Colonic mucosa (tissue), 4 donors: ENCODE data around the gene SSTR5. TPM values are rescaled to one million over a fixed set of nuclear protein-coding genes. Genes with fewer than 3 reads are reported as not detected.

Experiments used
- DNase-seq: peaks from one replicate; pipeline ENCODE4 v3.0.0-alpha.2; 2020
- H3K27ac ChIP-seq: fragments of 200-600 bp; one replicate; pipeline ENCODE4 v1.8.0; 2021
- H3K27me3 ChIP-seq: fragments of 200-600 bp; one replicate; pipeline ENCODE4 v1.8.0; 2021
- H3K36me3 ChIP-seq: fragments of 200-600 bp; one replicate; pipeline ENCODE4 v1.8.0; 2021
- H3K4me1 ChIP-seq: fragments of 200-600 bp; one replicate; pipeline ENCODE4 v1.8.0; 2021; ENCODE audit warnings: mild to moderate bottlenecking
- H3K4me3 ChIP-seq: fragments of 200-600 bp; one replicate; pipeline ENCODE4 v1.8.0; 2021
- H3K9ac ChIP-seq, 2 donors: one replicate each; pipeline ENCODE4 v1.7.0; 2013; ENCODE audit warnings: control low read depth in 2 of 2, low read depth in 2 of 2, low read length in 2 of 2
- H3K9me3 ChIP-seq: fragments of 200-600 bp; one replicate; pipeline ENCODE4 v1.8.0; 2021
- CTCF ChIP-seq: fragments of 200-600 bp; IDR thresholded peaks from one replicate; pipeline ENCODE4 v1.8.0; 2022; ENCODE audit warnings: antibody characterized with exemption, mild to moderate bottlenecking
- intact Hi-C: fragments of 100-400 bp; cut with DNase I; formaldehyde crosslinking; loops from one replicate; pipeline ENCODE4 v1.14.1; 2022
- total RNA-seq, 2 donors: library from RNA; stranded (reverse); fragmentation: NEBNext Ultra II Directional in 1 of 2; extraction: Animal tissue kit (Norgen Biotek cat#: 25700) in 1 of 2; gene quantifications; one replicate each; pipeline ENCODE4 v1.2.1, GENCODE V29; 2021
- donor health status: healthy.
- donor health status: DM: no; HTN: no; CAD: no.
- donor health status: DM: no; HTN: no; CAD: no.

SSTR5 gene
- total RNA-seq, 2 donors from 2014 or later = 0.24 to 0.37 TPM

- no peak for DNase-seq
- Histone ChIP-seq H3K36me3 (no peaks in the 10 kb centered on the region), H3K4me1 (no peaks in the 10 kb centered on the region), H3K27me3 (no peaks in the 10 kb centered on the region), H3K9me3 (no peaks in the 10 kb centered on the region), H3K27ac (no peak overlapping the region), H3K9ac (no peak overlapping the region), H3K4me3 (no peak overlapping the region)
- intact Hi-C loops = no loop called here
- no peak for TF ChIP-seq CTCF
These were observed 52.9 kb downstream of the SSTR5 start for GRCh38 chr16:1125471-1125870.

- DNase-seq = no peak
- Histone ChIP-seq H3K4me3 (no peak overlapping the region), H3K36me3 (no peaks in the 10 kb centered on the region), H3K9me3 (no peaks in the 10 kb centered on the region), H3K4me1 (no peaks in the 10 kb centered on the region), H3K27me3 (no peaks in the 10 kb centered on the region), H3K9ac (no peak overlapping the region), H3K27ac (no peak overlapping the region)
- TF ChIP-seq CTCF = no peak
- intact Hi-C loops = no loop called here
These were observed 53.5 kb downstream of the SSTR5 start for GRCh38 chr16:1126044-1126443.

- no peak overlapping the region for H3K9ac ChIP-seq
- no peak overlapping the region for H3K27ac ChIP-seq
- no peaks in the 10 kb centered on the region for H3K27me3 ChIP-seq
- DNase-seq = no peak
- no peaks in the 10 kb centered on the region for H3K4me1 ChIP-seq
- TF ChIP-seq CTCF = no peak
- no peak overlapping the region for H3K4me3 ChIP-seq
- H3K9me3 ChIP-seq = no peaks in the 10 kb centered on the region
- H3K36me3 ChIP-seq = no peaks in the 10 kb centered on the region
- intact Hi-C loops = no loop called here
These were observed 54.0 kb downstream of the SSTR5 start for GRCh38 chr16:1126586-1126985.

GRCh38 chr16:1127101-1127500 lies 54.6 kb downstream of the SSTR5 start:
- intact Hi-C loops = no loop called here
- Histone ChIP-seq H3K4me3 (no peak overlapping the region), H3K9ac (no peak overlapping the region), H3K27me3 (no peaks in the 10 kb centered on the region), H3K9me3 (no peaks in the 10 kb centered on the region), H3K4me1 (no peaks in the 10 kb centered on the region), H3K27ac (no peak overlapping the region), H3K36me3 (no peaks in the 10 kb centered on the region)
- TF ChIP-seq CTCF = no peak
- DNase-seq = no peak

GRCh38 chr16:1127971-1128715 lies 55.6 kb downstream of the SSTR5 start:
- intact Hi-C loops = no loop called here
- H3K9ac ChIP-seq = no peak overlapping the region
- DNase-seq = no peak
- no peaks in the 10 kb centered on the region for H3K36me3 ChIP-seq
- no peaks in the 10 kb centered on the region for H3K9me3 ChIP-seq
- H3K27ac ChIP-seq = no peak overlapping the region
- no peaks in the 10 kb centered on the region for H3K27me3 ChIP-seq
- no peaks in the 10 kb centered on the region for H3K4me1 ChIP-seq
- no peak for TF ChIP-seq CTCF
- H3K4me3 ChIP-seq = no peak overlapping the region
